ENCODE data around the gene TCP11.

Gene TCP11

DNA sequence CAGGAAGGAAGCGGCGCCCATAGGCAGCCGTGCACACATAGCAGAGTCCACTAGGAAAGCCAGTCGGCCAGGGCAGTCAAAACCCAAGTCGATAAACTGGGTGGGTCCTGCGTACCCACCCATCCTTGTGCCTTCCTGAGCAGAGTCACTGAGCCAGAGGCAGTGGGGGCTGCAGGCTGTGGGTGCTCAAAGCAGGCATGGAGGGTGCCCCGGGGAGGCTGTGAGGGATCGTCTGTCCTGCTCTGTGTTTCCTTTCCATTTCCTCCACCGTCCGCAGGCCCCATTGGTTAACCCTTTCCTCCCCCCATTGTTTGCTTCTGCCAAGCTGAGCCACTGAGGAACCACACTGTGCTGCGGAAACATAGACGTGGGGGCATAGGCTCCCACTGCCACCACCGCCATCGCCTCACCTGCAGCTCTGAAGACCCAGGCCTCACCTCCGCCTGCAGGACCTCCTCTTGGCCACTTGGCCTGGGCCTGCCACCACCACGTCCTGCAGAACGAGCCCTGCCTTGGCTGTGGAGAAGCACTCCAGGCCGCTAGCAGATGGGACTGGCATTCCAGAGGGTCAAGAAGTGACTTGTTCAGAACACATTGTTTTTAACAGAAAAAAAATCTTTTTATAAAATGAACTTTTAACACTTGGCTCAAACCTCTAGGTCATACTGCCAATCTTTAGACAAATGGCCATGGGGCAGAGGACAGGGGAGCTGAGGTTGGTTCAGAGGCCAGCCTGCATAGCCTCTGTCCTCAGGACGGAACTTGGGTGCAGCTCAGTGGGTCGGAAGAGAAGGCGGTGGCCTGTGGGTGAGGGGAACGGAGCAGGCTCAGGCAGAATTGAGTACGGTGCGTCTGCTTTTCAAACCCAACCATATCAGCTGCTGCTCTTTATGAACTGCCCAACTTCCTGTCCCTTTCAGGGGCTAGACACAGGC, 52.6 kb downstream of the TCP11 start:
- WGBS (ENCODE audit: insufficient coverage, insufficient read length) = no CpG with 5 or more reads among the region's 24 CpGs
- Histone ChIP-seq H3K27me3 (ENCODE audit: control insufficient read depth, insufficient read depth, low read length) (no peaks in the 10 kb centered on the region), H3K27ac (ENCODE audit: low read length) (no peak overlapping the region), H3K36me3 (ENCODE audit: control insufficient read depth, insufficient read depth, low read length) (peaks cover 8% of the 10 kb centered on the region; the same call in 1 of the 2 replicates), H3K4me1 (ENCODE audit: control insufficient read depth, insufficient read depth, low read length) (no peaks in the 10 kb centered on the region), H3K4me3 (ENCODE audit: low read length) (no peak overlapping the region), H3K9me3 (ENCODE audit: control insufficient read depth, insufficient read depth, low read length) (no peaks in the 10 kb centered on the region)
- DNase-seq (ENCODE audit: low read depth, low spot score) = no peak

GRCh38 chr6:35087361-35088280, 53.5 kb downstream of the TCP11 start:
- Histone ChIP-seq H3K36me3 (ENCODE audit: control insufficient read depth, insufficient read depth, low read length) (peaks cover 8% of the 10 kb centered on the region; the same call in 1 of the 2 replicates), H3K4me1 (ENCODE audit: control insufficient read depth, insufficient read depth, low read length) (no peaks in the 10 kb centered on the region), H3K27me3 (ENCODE audit: control insufficient read depth, insufficient read depth, low read length) (no peaks in the 10 kb centered on the region), H3K27ac (ENCODE audit: low read length) (no peak overlapping the region), H3K4me3 (ENCODE audit: low read length) (no peak overlapping the region), H3K9me3 (ENCODE audit: control insufficient read depth, insufficient read depth, low read length) (no peaks in the 10 kb centered on the region)
- DNase-seq (ENCODE audit: low read depth, low spot score) = no peak
- no CpG with 5 or more reads among the region's 22 CpGs for WGBS (ENCODE audit: insufficient coverage, insufficient read length)

- no peak overlapping the region for H3K4me3 ChIP-seq (ENCODE audit: low read length)
- DNase-seq (ENCODE audit: low read depth, low spot score) = no peak
- H3K36me3 ChIP-seq (ENCODE audit: control insufficient read depth, insufficient read depth, low read length) = peaks cover 8% of the 10 kb centered on the region; the same call in 1 of the 2 replicates
- H3K4me1 ChIP-seq (ENCODE audit: control insufficient read depth, insufficient read depth, low read length) = no peaks in the 10 kb centered on the region
- WGBS (ENCODE audit: insufficient coverage, insufficient read length) = no CpG with 5 or more reads among the region's 12 CpGs
- H3K27ac ChIP-seq (ENCODE audit: low read length) = no peak overlapping the region
- no peaks in the 10 kb centered on the region for H3K9me3 ChIP-seq (ENCODE audit: control insufficient read depth, insufficient read depth, low read length)
- H3K27me3 ChIP-seq (ENCODE audit: control insufficient read depth, insufficient read depth, low read length) = no peaks in the 10 kb centered on the region
Observed at GRCh38 chr6:35086636-35087360, 54.3 kb downstream of the TCP11 start.

DNA sequence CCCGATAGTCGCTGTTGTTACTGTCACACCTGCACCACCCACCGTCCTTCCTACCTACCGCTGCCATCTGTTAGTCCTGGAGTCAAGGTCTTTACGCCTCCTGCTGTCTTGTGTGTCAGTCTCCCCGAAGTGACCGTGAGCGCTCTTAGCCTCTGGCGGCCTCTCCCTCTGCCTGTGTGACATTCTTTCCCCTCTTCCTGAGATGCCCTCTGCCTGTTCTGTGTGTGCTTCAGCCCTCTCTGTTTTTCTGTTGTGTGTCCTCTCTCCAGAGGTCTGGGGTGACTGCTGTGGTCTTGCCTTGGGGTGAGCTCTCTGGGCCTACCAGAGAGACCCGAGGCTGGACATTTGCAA, 54.9 kb downstream of the TCP11 start:
- Histone ChIP-seq H3K4me1 (ENCODE audit: control insufficient read depth, insufficient read depth, low read length) (no peaks in the 10 kb centered on the region; the same call in 1 of the 2 replicates), H3K27ac (ENCODE audit: low read length) (no peak overlapping the region), H3K4me3 (ENCODE audit: low read length) (no peak overlapping the region), H3K36me3 (ENCODE audit: control insufficient read depth, insufficient read depth, low read length) (peaks cover 8% of the 10 kb centered on the region; the same call in 1 of the 2 replicates), H3K27me3 (ENCODE audit: control insufficient read depth, insufficient read depth, low read length) (no peaks in the 10 kb centered on the region), H3K9me3 (ENCODE audit: control insufficient read depth, insufficient read depth, low read length) (no peaks in the 10 kb centered on the region)
- no CpG with 5 or more reads among the region's 10 CpGs for WGBS (ENCODE audit: insufficient coverage, insufficient read length)
- DNase-seq (ENCODE audit: low read depth, low spot score) = no peak

DNA sequence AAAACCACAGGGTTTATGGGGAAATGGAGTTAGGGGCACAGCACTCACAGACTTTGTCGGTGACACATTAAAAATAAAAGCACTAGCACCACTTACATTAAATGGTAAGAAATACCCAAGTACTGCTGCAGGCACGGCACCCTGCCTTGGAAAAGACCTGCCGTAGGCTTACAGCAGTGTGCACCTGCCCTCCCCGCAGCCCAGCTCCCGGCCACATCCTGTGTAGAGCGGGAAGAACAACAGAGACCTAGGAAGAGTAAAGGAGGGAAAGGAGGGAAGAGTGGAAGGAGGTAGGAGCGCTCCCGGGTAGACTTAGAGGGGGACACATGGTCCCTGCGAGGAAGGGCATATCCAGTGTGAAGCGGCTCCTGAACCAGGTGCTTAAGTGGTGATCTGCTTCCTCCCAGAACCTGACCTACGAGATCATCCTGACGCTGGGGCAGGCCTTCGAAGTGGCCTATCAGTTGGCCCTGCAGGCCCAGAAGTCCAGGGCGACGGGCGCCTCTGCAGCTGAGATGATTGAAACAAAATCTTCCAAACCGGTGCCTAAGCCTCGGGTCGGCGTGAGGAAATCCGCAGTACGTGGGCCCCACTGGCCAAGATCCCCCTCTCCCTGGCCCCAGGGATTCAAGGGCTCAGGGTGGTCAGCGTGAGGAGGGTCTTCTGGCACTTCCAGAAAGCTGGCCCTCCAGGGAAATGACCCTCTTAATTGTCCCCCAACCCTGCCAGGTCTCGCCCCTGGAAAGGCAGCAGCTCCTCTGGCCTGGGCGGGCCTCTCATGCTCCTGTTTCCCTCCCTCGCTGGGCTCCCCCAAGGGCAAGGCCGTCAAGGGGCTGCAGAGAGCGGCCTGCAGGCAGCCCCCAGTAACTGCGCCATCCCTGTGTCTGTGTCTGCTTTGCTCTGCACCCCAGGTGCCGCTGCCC, 55.5 kb downstream of the TCP11 start:
- H3K4me1 ChIP-seq (ENCODE audit: control insufficient read depth, insufficient read depth, low read length) = no peaks in the 10 kb centered on the region; the same call in 1 of the 2 replicates
- no peaks in the 10 kb centered on the region for H3K27me3 ChIP-seq (ENCODE audit: control insufficient read depth, insufficient read depth, low read length)
- WGBS (ENCODE audit: insufficient coverage, insufficient read length) = no CpG with 5 or more reads among the region's 30 CpGs
- no peak overlapping the region for H3K4me3 ChIP-seq (ENCODE audit: low read length)
- peaks cover 8% of the 10 kb centered on the region; the same call in 1 of the 2 replicates for H3K36me3 ChIP-seq (ENCODE audit: control insufficient read depth, insufficient read depth, low read length)
- H3K9me3 ChIP-seq (ENCODE audit: control insufficient read depth, insufficient read depth, low read length) = no peaks in the 10 kb centered on the region
- H3K27ac ChIP-seq (ENCODE audit: low read length) = no peak overlapping the region
- no peak for DNase-seq (ENCODE audit: low read depth, low spot score)

- Histone ChIP-seq H3K27ac (ENCODE audit: low read length) (no peak overlapping the region), H3K27me3 (ENCODE audit: control insufficient read depth, insufficient read depth, low read length) (no peaks in the 10 kb centered on the region), H3K4me3 (ENCODE audit: low read length) (no peak overlapping the region), H3K9me3 (ENCODE audit: control insufficient read depth, insufficient read depth, low read length) (no peaks in the 10 kb centered on the region), H3K4me1 (ENCODE audit: control insufficient read depth, insufficient read depth, low read length) (no peaks in the 10 kb centered on the region; the same call in 1 of the 2 replicates), H3K36me3 (ENCODE audit: control insufficient read depth, insufficient read depth, low read length) (peaks cover 8% of the 10 kb centered on the region; the same call in 1 of the 2 replicates)
- WGBS (ENCODE audit: insufficient coverage, insufficient read length) = no CpG with 5 or more reads among the region's 12 CpGs
- DNase-seq (ENCODE audit: low read depth, low spot score) = no peak
Observed at GRCh38 chr6:35084511-35085203, 56.5 kb downstream of the TCP11 start.

GRCh38 chr6:35084041-35084491, 57.1 kb downstream of the TCP11 start:
- Histone ChIP-seq H3K9me3 (ENCODE audit: control insufficient read depth, insufficient read depth, low read length) (no peaks in the 10 kb centered on the region), H3K27me3 (ENCODE audit: control insufficient read depth, insufficient read depth, low read length) (no peaks in the 10 kb centered on the region), H3K4me1 (ENCODE audit: control insufficient read depth, insufficient read depth, low read length) (no peaks in the 10 kb centered on the region; the same call in 1 of the 2 replicates), H3K4me3 (ENCODE audit: low read length) (no peak overlapping the region), H3K27ac (ENCODE audit: low read length) (no peak overlapping the region), H3K36me3 (ENCODE audit: control insufficient read depth, insufficient read depth, low read length) (peaks cover 8% of the 10 kb centered on the region; the same call in 1 of the 2 replicates)
- no CpG with 5 or more reads among the region's 14 CpGs for WGBS (ENCODE audit: insufficient coverage, insufficient read length)
- DNase-seq (ENCODE audit: low read depth, low spot score) = no peak

DNA sequence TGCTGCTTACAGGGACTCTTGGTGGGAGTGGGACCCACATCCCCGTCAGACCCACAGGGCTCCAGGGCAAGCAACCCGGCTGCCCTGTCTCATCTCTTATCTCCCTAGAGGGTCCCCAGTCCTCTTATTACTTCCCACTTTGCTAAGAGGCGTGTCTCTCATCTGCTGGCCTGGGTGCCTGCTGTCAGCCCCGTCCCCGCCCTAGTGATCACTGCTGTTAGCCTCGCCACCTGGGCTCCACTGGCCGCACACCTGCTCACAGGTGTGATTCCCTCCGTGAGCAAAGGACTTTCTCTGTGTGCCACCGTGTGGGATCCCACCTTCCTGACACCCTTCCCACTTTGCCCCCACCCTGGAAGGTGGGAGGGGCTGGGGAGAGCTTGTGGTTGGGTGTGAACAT, 57.6 kb downstream of the TCP11 start:
- no peaks in the 10 kb centered on the region; the same call in 1 of the 2 replicates for H3K4me1 ChIP-seq (ENCODE audit: control insufficient read depth, insufficient read depth, low read length)
- no peak overlapping the region for H3K4me3 ChIP-seq (ENCODE audit: low read length)
- no peak overlapping the region for H3K27ac ChIP-seq (ENCODE audit: low read length)
- no peaks in the 10 kb centered on the region for H3K9me3 ChIP-seq (ENCODE audit: control insufficient read depth, insufficient read depth, low read length)
- no peaks in the 10 kb centered on the region for H3K27me3 ChIP-seq (ENCODE audit: control insufficient read depth, insufficient read depth, low read length)
- no peak for DNase-seq (ENCODE audit: low read depth, low spot score)
- no CpG with 5 or more reads among the region's 9 CpGs for WGBS (ENCODE audit: insufficient coverage, insufficient read length)
- H3K36me3 ChIP-seq (ENCODE audit: control insufficient read depth, insufficient read depth, low read length) = peaks cover 10% of the 10 kb centered on the region; the same call in 1 of the 2 replicates

Measured in iPS DF 6.9 (cell line).